Loucy (cell line): ENCODE measurements around the gene NRP1.

Experiments
- CTCF ChIP-seq: fragments of 200-600 bp; sonication (generic); conservative IDR thresholded peaks from 2 replicates; pipeline ENCODE4 v1.5.1; 2014; ENCODE audit warnings: mild to moderate bottlenecking, antibody characterized with exemption, low read length
- EZH2phosphoT487 ChIP-seq: fragments of 200-600 bp; IDR thresholded peaks from 2 replicates; pipeline ENCODE4 v1.6.1; 2018; ENCODE audit warnings: antibody characterized with exemption, mild to moderate bottlenecking, moderate library complexity, borderline replicate concordance

DNA sequence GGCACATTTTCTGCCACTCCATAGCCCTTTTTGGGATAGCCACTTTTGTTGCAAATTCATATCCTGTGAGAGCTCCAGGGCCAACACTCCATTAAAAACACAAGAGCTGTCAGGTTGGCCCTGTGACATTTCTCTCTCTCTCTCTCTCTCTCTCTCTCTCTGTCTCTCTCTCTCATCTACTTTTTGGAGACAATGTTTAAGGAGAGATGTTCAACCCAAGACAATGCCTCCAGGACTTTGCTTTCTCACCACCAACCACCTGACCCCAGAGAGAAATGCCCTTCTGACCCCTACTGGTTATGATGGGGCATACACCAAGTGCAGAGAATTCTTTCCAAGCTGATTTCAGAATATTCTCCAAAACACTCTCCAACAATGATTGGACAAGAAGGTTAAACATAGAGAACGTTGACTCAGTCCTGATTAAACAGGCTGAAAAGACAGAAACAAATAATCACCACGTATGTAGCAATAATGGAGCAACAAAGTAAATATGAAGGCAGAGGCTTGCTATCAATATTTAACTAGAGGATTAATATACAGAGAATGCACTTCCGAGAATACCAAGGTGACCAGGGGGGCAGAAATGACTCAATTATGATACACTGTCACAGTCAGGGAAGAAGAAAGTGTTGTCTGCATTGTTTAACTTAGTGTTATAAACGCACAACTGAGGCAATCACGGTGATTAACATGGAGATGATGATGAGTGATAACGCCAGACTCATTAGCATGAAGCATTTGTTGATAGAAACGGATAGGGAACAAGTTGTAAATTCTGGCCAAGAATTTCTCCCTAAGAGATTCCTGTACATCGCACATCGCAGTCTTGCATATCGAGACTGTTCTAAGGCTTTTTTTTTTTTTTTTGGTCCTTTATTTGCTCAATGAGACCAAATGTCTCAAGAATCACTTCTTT lies 178.5 kb downstream of the NRP1 start:
- peak; percentile 97 for TF ChIP-seq CTCF
- TF ChIP-seq EZH2phosphoT487, result no peak
